ENCODE data around the gene PDIA2. TPM values are rescaled to one million over a fixed set of nuclear protein-coding genes. Genes with fewer than 3 reads are reported as not detected.
"Not testable (repeated sequence)": the region's sequence is repeated elsewhere in the genome, so short reads cannot be mapped to it uniquely, and the experiment has no call there.

PDIA2 gene
- total RNA-seq, 2 donors from 2014 or later = 2.1 TPM; not detected in 1

DNA sequence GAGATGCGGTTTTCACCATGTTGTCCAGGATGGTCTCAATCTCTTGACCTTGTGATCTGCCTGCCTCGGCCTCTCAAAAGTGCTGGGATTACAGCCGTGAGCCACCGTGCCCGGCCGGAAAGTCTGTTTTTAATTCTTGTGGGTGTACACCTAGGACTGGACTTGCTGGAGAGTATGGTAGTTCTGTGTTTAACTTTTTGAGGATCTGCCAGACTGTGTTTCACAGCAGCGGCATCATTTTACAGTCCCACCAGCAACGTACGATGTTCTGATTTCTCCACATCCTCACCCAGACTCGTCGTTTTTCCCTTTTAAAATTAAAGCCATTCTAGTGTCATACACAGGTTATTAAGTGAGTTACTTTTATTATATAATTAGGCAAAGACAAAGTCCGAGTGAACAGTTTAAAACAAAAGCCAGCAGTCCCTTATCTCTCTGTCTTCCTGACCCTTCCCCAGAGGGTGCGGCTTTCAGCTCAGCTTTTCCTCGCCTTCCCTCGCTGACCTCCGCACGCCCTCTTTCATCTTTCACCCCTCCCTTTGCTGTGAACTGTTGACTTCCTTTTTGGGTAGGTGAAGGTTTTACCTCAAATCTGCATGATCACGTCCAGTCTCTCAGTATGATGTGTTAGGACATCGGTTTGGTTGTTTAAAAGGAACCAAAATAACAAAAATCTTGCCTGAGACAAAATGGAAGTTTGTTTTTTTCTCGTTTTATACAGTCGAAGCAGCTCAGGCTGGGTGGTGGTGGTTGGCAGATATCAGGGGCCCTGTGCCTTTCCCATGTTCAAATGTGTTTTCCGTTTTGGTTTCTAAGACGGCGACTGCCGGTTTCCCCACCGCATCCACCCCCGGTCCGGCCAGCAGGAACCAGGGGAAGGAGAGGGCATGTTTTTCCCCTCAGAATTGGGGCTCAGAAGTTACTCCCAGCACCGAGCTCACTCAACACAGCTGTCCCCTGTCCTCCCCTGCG is 30.3 kb upstream of the PDIA2 start:
- H3K36me3 ChIP-seq = peaks cover 0 to 8% of the 10 kb centered on the region in 2 donors
- intact Hi-C loops (cut with DNase I) = no loop called here
- no peak for DNase-seq (ENCODE audit: low spot score)
- H3K27ac ChIP-seq = no peak overlapping the region
- TF ChIP-seq, protein P1, sequence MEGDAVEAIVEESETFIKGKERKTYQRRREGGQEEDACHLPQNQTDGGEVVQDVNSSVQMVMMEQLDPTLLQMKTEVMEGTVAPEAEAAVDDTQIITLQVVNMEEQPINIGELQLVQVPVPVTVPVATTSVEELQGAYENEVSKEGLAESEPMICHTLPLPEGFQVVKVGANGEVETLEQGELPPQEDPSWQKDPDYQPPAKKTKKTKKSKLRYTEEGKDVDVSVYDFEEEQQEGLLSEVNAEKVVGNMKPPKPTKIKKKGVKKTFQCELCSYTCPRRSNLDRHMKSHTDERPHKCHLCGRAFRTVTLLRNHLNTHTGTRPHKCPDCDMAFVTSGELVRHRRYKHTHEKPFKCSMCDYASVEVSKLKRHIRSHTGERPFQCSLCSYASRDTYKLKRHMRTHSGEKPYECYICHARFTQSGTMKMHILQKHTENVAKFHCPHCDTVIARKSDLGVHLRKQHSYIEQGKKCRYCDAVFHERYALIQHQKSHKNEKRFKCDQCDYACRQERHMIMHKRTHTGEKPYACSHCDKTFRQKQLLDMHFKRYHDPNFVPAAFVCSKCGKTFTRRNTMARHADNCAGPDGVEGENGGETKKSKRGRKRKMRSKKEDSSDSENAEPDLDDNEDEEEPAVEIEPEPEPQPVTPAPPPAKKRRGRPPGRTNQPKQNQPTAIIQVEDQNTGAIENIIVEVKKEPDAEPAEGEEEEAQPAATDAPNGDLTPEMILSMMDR (IDR thresholded peaks at IDR 0.05) = no peak
- TF ChIP-seq POLR2AphosphoS5 (IDR thresholded peaks at IDR 0.05) = no peak
- no peak for TF ChIP-seq POLR2A (IDR thresholded peaks at IDR 0.05)
- no peaks in the 10 kb centered on the region for H3K9me3 ChIP-seq
- H3K4me1 ChIP-seq (replicated peaks) = no peaks in the 10 kb centered on the region
- 76% methylated on average over 30 of the region's 30 CpGs for WGBS
- no peaks in the 10 kb centered on the region for H3K27me3 ChIP-seq (replicated peaks; ENCODE audit: insufficient read depth)
- H3K4me3 ChIP-seq = no peak overlapping the region

DNA sequence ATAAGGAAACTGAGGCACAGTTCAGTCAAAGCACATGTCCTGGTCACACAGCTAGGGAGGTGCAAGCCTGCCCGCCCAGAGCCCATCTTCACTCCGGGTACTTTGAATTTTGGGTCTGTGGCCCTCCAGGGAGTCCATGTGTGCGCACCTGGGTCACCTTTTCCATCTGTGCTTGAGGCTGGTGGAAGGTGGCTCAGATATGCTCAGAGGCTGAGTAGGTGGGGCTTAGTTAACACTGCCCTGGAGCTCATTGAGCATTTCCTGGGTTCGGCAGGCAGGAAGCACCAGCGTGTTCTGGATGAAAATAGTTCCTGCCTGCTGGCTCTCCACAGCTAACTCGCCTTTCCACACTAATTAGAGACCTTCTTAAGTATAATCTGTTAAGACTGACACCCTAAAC is 29.1 kb upstream of the PDIA2 start:
- Histone ChIP-seq H3K27ac (no peak overlapping the region), H3K4me1 (replicated peaks) (no peaks in the 10 kb centered on the region), H3K9me3 (no peaks in the 10 kb centered on the region), H3K36me3 (peaks cover 0 to 8% of the 10 kb centered on the region in 2 donors), H3K27me3 (replicated peaks; ENCODE audit: insufficient read depth) (no peaks in the 10 kb centered on the region), H3K4me3 (no peak overlapping the region)
- whole genome bisulfite sequencing = 90% methylated on average over 6 of the region's 6 CpGs
- TF ChIP-seq POLR2AphosphoS5 (IDR thresholded peaks at IDR 0.05) (no peak), POLR2A (IDR thresholded peaks at IDR 0.05) (no peak)
- TF ChIP-seq, protein P1 (IDR thresholded peaks at IDR 0.05) = no peak
- intact Hi-C loops (cut with DNase I) = no loop called here
- DNase-seq (ENCODE audit: low spot score) = no peak

GRCh38 chr16:254461-254860 is 28.5 kb upstream of the PDIA2 start:
- WGBS = 98% methylated on average over 25 of the region's 25 CpGs
- peaks cover 0 to 8% of the 10 kb centered on the region in 2 donors for H3K36me3 ChIP-seq

GRCh38 chr16:255183-255582 is 27.8 kb upstream of the PDIA2 start:
- intact Hi-C loops (cut with DNase I) = no loop called here
- Histone ChIP-seq H3K27ac (no peak overlapping the region), H3K4me1 (replicated peaks) (no peaks in the 10 kb centered on the region), H3K9me3 (no peaks in the 10 kb centered on the region), H3K36me3 (peaks cover 0 to 13% of the 10 kb centered on the region in 2 donors), H3K27me3 (replicated peaks; ENCODE audit: insufficient read depth) (no peaks in the 10 kb centered on the region), H3K4me3 (no peak overlapping the region)
- TF ChIP-seq POLR2AphosphoS5 (IDR thresholded peaks at IDR 0.05) = no peak
- TF ChIP-seq, protein P1 (IDR thresholded peaks at IDR 0.05) = no peak
- no peak for TF ChIP-seq POLR2A (IDR thresholded peaks at IDR 0.05)
- DNase-seq (ENCODE audit: low spot score) = no peak
- WGBS = 97% methylated on average over 6 of the region's 6 CpGs

More at GRCh38 chr16:254461-254860, 28.5 kb upstream of the PDIA2 start:
- DNase-seq (ENCODE audit: low spot score) = no peak
- Histone ChIP-seq H3K4me1 (replicated peaks) (no peaks in the 10 kb centered on the region), H3K27ac (no peak overlapping the region), H3K4me3 (no peak overlapping the region), H3K9me3 (no peaks in the 10 kb centered on the region), H3K27me3 (replicated peaks; ENCODE audit: insufficient read depth) (no peaks in the 10 kb centered on the region)
- intact Hi-C loops (cut with DNase I) = no loop called here
- TF ChIP-seq POLR2AphosphoS5 (IDR thresholded peaks at IDR 0.05) (no peak), POLR2A (IDR thresholded peaks at IDR 0.05) (no peak)
- TF ChIP-seq, protein P1 (IDR thresholded peaks at IDR 0.05) = no peak

- intact Hi-C loops (cut with DNase I); H3K27me3 ChIP-seq (replicated peaks; ENCODE audit: insufficient read depth); H3K4me3 ChIP-seq; H3K4me1 ChIP-seq (replicated peaks); H3K27ac ChIP-seq; H3K9me3 ChIP-seq; DNase-seq (ENCODE audit: low spot score): not testable (repeated sequence)
- 94% methylated on average over 13 of the region's 13 CpGs for WGBS
- H3K36me3 ChIP-seq = peaks cover 6 to 17% of the 10 kb centered on the region in 2 donors
Observed at GRCh38 chr16:258091-258490, 24.9 kb upstream of the PDIA2 start.
